OCI-LY3 (cell line): ENCODE measurements around the gene TOR1A.
"Not testable (repeated sequence)": the region's sequence is repeated elsewhere in the genome, so short reads cannot be mapped to it uniquely, and the experiment has no call there.

ENCODE experiments used
- H2AFZ ChIP-seq: fragments of 200-600, 300-600 bp; shearing (Covaris generic); 2 replicates; pipeline ENCODE4 v1.6.0; 2014; ENCODE audit warnings: antibody characterized with exemption, low read depth, low read length
- H3K27ac ChIP-seq: fragments of 200-600, 300-600 bp; sonication (generic); 2 replicates; pipeline ENCODE4 v1.5.1; 2014; ENCODE audit warnings: mild to moderate bottlenecking, low read length, moderate library complexity, mixed read lengths
- H3K27me3 ChIP-seq: fragments of 200-600, 300-600 bp; sonication (generic); 2 replicates; pipeline ENCODE4 v1.6.1; 2014; ENCODE audit warnings: low read depth, low read length, mixed read lengths
- H3K36me3 ChIP-seq: fragments of 200-600, 300-600 bp; sonication (generic); replicated peaks from 2 replicates; pipeline ENCODE3; 2014; ENCODE audit warnings: low read depth, low read length, mixed read lengths
- H3K4me1 ChIP-seq: fragments of 300-600, 200-600 bp; sonication (generic); 2 replicates; pipeline ENCODE4 v1.6.1; 2014; ENCODE audit warnings: low read length, mixed read lengths
- H3K4me2 ChIP-seq: fragments of 200-600, 300-600 bp; sonication (generic); 2 replicates; pipeline ENCODE4 v1.6.1; 2014; ENCODE audit warnings: low read length, mixed read lengths
- H3K4me3 ChIP-seq: fragments of 300-600, 200-600 bp; sonication (generic); 2 replicates; pipeline ENCODE4 v1.5.1; 2014; ENCODE audit warnings: antibody characterized with exemption, mild to moderate bottlenecking, low read length, moderate library complexity
- H3K79me2 ChIP-seq: fragments of 300-600, 200-600 bp; shearing (Covaris generic); 2 replicates; pipeline ENCODE4 v1.6.1; 2014; ENCODE audit warnings: mild to moderate bottlenecking, low read length, mixed read lengths
- H3K9ac ChIP-seq: fragments of 300-600, 200-600 bp; shearing (Covaris generic); 2 replicates; pipeline ENCODE4 v1.6.0; 2014; ENCODE audit warnings: mild to moderate bottlenecking, low read length, moderate library complexity
- H3K9me3 ChIP-seq: fragments of 200-600, 300-600 bp; shearing (Covaris generic); 2 replicates; pipeline ENCODE4 v1.6.1; 2014; ENCODE audit warnings: low read length, mixed read lengths; ENCODE audit not compliant: insufficient read depth
- H4K20me1 ChIP-seq: fragments of 200-600, 300-600 bp; sonication (generic); 2 replicates; pipeline ENCODE4 v1.6.1; 2016; ENCODE audit warnings: low read length, mixed read lengths; ENCODE audit not compliant: insufficient read depth
- EZH2phosphoT487 ChIP-seq: fragments of 200-600 bp; shearing (Covaris generic); IDR thresholded peaks from 2 replicates; pipeline ENCODE4 v1.6.1; 2018; ENCODE audit warnings: antibody characterized with exemption, mixed run types, low read depth
- TF ChIP-seq, protein P1 (sequence below): fragments of 200-600, 300-600 bp; sonication (generic); IDR thresholded peaks from 2 replicates; pipeline ENCODE4 v1.5.1; 2014; ENCODE audit warnings: antibody characterized with exemption, low read length, low read depth

The TOR1A gene

DNA sequence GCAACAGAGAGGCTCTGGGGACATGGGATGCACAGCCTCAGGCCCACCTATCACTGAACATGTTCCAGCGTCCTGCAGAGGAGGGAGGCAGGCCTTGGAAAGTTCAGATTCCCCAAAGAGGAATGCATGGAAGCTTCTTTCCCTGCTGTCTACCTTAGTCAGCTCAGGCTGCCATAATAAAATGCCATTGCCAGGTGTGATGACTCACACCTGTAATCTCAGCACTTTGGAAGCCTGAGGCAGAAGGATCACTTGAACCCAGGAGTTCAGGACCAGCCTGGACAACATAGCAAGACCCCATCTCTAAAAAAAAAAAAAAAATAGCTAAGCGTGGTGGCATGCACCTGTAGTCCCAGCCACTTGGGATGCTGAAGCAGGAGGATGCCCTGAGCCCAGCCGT is 45.5 kb downstream of the TOR1A start:
- Histone ChIP-seq H3K4me3 (no peak overlapping the region), H3K36me3 (no peaks in the 10 kb centered on the region), H3K27me3 (no peaks in the 10 kb centered on the region), H3K79me2 (no peaks in the 10 kb centered on the region), H3K4me2 (no peak overlapping the region), H3K4me1 (no peaks in the 10 kb centered on the region), H3K9me3 (no peaks in the 10 kb centered on the region), H2AFZ (no peak overlapping the region), H3K9ac (no peak overlapping the region), H3K27ac (no peak overlapping the region), H4K20me1 (no peaks in the 10 kb centered on the region)
- TF ChIP-seq, protein P1, sequence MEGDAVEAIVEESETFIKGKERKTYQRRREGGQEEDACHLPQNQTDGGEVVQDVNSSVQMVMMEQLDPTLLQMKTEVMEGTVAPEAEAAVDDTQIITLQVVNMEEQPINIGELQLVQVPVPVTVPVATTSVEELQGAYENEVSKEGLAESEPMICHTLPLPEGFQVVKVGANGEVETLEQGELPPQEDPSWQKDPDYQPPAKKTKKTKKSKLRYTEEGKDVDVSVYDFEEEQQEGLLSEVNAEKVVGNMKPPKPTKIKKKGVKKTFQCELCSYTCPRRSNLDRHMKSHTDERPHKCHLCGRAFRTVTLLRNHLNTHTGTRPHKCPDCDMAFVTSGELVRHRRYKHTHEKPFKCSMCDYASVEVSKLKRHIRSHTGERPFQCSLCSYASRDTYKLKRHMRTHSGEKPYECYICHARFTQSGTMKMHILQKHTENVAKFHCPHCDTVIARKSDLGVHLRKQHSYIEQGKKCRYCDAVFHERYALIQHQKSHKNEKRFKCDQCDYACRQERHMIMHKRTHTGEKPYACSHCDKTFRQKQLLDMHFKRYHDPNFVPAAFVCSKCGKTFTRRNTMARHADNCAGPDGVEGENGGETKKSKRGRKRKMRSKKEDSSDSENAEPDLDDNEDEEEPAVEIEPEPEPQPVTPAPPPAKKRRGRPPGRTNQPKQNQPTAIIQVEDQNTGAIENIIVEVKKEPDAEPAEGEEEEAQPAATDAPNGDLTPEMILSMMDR: no peak
- TF ChIP-seq EZH2phosphoT487: no peak

DNA sequence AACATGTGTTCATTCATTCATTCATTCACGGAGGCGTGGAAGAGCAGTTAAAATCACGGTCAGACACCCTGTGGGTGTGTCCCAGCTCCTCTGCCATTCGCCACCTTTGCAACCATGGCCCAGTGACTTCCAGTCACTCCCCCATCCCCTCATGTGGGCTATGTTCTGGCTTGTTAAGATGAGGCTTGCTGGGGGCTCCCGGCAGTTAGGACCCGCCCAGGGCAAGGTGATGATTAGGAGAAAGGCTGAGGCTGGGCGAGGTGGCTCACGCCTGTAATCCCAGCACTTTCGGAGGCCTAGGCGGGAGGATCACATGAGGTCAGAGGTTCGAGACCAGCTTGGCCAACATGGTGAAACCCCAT is 46.2 kb downstream of the TOR1A start:
- no peak overlapping the region for H3K4me2 ChIP-seq
- no peak overlapping the region for H2AFZ ChIP-seq
- no peak for TF ChIP-seq EZH2phosphoT487
- TF ChIP-seq, protein P1: no peak

DNA sequence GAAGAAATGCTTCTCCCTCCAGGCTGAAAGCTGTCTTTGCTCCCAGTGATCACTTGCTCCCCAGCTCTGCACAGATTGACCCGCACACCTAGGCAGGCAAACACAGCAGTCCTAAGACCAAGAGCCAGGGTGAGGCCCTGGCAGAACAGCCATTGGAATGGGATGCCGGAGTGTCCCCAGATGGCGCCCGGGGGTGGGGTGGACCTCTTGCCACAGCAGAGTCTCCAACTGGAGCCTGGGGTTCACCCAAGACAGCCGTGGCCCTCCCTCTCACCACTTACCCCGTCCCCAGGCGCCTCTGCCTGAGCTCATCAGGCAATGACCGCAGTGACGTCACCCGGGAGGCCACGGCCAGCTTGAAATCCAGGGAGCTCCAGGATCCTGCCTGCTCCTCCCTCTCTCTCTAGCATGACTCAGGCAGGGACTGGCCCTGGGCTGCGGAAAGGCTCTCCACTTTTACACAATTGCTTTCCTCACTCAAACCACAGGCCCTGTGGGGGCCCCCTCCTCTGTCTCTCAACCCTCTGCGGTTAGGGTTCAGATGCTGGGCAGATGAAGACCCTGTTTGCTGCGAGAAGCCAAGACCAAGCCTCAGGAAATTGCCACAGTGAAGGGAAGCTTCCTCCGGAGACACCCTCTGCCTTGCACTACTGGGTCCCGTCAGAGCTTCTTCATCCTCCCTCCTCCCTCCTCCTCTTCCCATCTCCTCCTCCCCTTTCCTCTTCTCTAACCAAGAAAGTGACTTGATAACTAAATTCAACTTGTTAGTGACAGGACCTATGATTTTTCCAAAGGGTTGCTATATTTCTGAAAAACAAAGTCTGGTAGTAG is 46.8 kb downstream of the TOR1A start:
- Histone ChIP-seq H4K20me1 (no peaks in the 10 kb centered on the region), H3K27ac (no peak overlapping the region), H3K27me3 (no peaks in the 10 kb centered on the region), H3K4me1 (no peaks in the 10 kb centered on the region), H3K4me2 (no peak overlapping the region), H3K79me2 (no peaks in the 10 kb centered on the region), H3K36me3 (no peaks in the 10 kb centered on the region), H2AFZ (no peak overlapping the region), H3K9ac (no peak overlapping the region), H3K9me3 (no peaks in the 10 kb centered on the region), H3K4me3 (no peak overlapping the region)
- TF ChIP-seq, protein P1: no peak
- no peak for TF ChIP-seq EZH2phosphoT487

More for the DNA sequence above, 46.2 kb downstream of the TOR1A start:
- no peak overlapping the region for H3K27ac ChIP-seq
- no peaks in the 10 kb centered on the region for H4K20me1 ChIP-seq
- no peaks in the 10 kb centered on the region for H3K79me2 ChIP-seq
- no peaks in the 10 kb centered on the region for H3K9me3 ChIP-seq
- H3K27me3 ChIP-seq: no peaks in the 10 kb centered on the region
- H3K4me1 ChIP-seq: no peaks in the 10 kb centered on the region
- no peak overlapping the region for H3K4me3 ChIP-seq
- H3K9ac ChIP-seq: no peak overlapping the region
- H3K36me3 ChIP-seq: no peaks in the 10 kb centered on the region

DNA sequence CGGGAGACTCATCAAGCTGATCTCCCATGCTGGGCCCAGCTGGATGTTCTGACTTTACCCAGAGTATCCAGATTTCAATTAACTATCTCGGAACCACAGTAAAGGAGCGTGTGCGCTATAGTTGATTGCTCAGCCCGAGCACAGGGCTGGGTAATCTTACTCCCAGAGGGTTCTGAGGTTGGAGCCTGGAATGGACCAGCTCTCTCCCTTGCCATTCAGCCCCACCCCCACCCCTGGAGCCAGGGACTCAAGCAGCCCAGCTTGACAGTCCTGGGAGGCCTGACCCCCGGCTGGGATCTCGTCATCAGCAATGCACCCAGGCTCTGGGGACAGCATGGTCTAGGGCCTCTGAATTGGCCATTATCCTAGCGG is 47.4 kb downstream of the TOR1A start:
- Histone ChIP-seq H3K4me3 (no peak overlapping the region), H4K20me1 (no peaks in the 10 kb centered on the region), H3K27me3 (no peaks in the 10 kb centered on the region), H3K4me2 (no peak overlapping the region), H3K79me2 (no peaks in the 10 kb centered on the region), H3K9ac (no peak overlapping the region), H3K4me1 (no peaks in the 10 kb centered on the region), H2AFZ (no peak overlapping the region), H3K36me3 (no peaks in the 10 kb centered on the region), H3K9me3 (no peaks in the 10 kb centered on the region), H3K27ac (no peak overlapping the region)
- TF ChIP-seq, protein P1: no peak
- no peak for TF ChIP-seq EZH2phosphoT487

- H3K27me3 ChIP-seq, H4K20me1 ChIP-seq, H3K36me3 ChIP-seq, H3K4me2 ChIP-seq, H3K4me1 ChIP-seq, H3K9ac ChIP-seq, H2AFZ ChIP-seq, H3K27ac ChIP-seq, H3K79me2 ChIP-seq, H3K4me3 ChIP-seq, H3K9me3 ChIP-seq: not testable (repeated sequence)
These were observed 47.8 kb downstream of the TOR1A start for GRCh38 chr9:129776096-129776495.
